Stimulated activated CD8-positive, alpha-beta memory T cell treated with anti-CD3 and anti-CD28 coated beads, Interleukin-15, amount 100 ng/mL, for 4 hours (primary cell): ENCODE measurements around the gene FFAR3.

Experiments
- DNase-seq, 2 donors: peaks; one replicate each; pipeline ENCODE4 v3.0.0-alpha.2; 2020; ENCODE audit warnings: low read depth in 2 of 2

FFAR3 gene, protein sequence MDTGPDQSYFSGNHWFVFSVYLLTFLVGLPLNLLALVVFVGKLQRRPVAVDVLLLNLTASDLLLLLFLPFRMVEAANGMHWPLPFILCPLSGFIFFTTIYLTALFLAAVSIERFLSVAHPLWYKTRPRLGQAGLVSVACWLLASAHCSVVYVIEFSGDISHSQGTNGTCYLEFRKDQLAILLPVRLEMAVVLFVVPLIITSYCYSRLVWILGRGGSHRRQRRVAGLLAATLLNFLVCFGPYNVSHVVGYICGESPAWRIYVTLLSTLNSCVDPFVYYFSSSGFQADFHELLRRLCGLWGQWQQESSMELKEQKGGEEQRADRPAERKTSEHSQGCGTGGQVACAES

DNA sequence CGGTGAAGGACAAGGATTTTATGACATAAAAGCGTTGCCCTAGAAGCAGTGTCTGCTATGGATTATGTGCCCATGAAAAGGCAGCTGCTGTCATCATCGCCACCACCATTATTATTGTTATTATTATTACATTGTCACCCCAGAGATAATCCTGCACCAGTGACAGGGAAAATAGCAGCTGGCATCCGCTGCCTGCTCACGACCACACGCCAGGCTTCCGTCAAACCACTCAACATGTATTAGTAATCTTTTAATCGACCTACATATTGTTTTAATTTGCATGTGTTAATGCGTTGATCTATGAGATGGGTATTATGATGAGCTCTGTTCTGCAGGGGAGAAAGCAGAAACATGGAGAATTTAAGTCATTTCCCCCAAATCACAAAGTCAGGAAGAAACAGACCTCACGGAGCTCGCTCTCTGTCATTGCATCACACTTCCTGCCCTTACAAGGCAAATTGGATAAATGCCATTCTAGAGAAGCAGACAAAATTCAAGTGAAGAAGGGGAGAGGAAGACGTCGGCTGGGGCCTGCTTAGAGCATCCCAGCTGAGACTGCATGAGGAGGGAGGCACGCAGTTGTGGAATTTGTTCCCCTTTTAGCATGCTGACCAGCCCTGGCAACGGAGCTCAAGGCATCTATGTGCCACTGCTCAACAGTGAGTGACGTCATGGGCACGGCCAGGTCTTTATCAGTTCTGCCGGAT is at the start of gene FFAR3:
Gene FFAR3 (plus strand): TSS at position 594 of the 707 bp plus-strand sequence. CDS start 431 bp downstream, outside the sequence.
- DNase-seq: no peak

DNA sequence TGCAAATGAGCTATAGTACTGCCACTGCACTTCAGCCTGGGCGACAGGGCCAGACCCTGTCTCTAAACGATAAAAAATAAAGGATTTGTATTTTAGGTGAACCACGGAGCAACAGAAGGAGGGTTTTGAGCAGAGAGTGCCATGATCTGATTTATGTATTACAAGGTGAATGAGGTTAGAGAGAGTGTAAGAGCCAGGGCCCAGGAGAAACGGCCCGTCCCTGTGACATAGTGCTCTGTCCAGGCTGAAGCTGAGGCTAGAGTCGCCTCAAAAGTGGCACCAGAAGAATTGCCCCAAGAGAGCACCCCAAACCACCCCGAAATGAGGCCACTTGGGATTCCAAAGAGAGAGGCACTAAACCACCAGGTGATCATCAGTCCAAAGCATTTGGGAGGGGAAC is 49.4 kb upstream of the FFAR3 start:
- DNase-seq: no peak

DNA sequence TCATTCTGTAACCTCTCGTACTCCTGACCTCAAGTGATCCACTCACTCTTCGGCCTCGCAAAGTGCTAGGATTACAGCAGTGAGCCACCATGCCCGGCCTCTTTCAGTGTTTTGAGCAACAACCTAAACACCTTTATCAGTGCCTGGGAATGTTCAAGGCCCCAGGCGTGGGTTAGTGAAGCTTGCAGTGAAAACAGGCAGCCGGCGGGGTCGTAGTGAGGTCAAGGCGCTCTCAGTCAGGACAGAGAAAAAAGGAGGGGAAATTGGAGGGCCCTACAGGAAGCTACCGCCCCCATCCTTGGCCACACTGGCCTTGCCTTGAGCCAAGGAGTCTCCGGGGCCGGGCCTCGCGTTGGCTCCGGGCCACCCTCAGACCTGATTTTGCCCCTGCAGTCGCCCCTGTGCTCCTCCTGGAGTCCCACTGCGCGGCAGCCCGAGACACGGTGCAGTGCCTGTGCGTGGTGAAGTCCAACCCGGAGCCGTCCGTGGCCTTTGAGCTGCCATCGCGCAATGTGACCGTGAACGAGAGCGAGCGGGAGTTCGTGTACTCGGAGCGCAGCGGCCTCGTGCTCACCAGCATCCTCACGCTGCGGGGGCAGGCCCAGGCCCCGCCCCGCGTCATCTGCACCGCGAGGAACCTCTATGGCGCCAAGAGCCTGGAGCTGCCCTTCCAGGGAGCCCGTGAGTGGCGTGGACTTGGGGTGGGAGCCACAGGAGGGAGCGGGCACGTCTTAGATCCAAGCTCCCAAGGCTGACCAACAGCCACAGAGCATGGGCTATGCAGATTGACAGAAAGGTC is 48.6 kb upstream of the FFAR3 start:
- DNase-seq: no peak

GRCh38 chr19:35310331-35310730 is 47.9 kb upstream of the FFAR3 start:
- no peak for DNase-seq

DNA sequence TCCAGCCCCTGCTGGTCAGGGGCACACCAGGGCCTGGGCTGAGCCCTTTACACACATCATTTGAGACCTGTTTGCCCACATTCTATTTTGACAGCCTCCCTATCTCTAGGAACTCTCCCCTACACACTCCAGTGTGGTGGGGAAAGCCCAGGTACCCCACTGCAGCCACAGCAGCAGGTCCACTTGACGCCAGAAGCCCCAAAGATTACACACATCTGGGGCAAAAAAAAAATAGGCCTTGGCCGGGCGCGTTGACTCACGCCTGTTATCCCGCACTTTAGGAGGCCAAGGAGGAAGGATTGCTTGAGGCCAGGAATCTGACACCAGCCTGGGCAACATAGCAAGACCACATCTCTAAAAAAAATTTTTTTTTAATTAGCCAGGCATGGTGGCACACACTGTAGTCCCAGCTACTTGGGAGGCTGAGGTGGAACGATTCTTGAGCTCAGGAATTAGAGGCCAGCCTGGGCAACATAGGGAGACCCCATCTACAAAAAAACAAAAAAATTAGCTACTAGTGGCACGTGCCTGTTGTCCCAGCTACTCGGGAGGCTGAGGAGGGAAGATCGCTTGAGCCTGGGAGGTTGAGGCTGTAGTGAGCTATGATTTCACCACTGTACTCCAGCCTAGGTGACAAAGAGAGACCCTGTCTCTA is 47.3 kb upstream of the FFAR3 start:
- no peak for DNase-seq

- no peak for DNase-seq
These were observed 46.2 kb upstream of the FFAR3 start for GRCh38 chr19:35311901-35312665.

GRCh38 chr19:35313587-35313986 is 44.7 kb upstream of the FFAR3 start:
- DNase-seq: no peak

- DNase-seq: no peak
These were observed 44.2 kb upstream of the FFAR3 start for GRCh38 chr19:35314031-35314430.

DNA sequence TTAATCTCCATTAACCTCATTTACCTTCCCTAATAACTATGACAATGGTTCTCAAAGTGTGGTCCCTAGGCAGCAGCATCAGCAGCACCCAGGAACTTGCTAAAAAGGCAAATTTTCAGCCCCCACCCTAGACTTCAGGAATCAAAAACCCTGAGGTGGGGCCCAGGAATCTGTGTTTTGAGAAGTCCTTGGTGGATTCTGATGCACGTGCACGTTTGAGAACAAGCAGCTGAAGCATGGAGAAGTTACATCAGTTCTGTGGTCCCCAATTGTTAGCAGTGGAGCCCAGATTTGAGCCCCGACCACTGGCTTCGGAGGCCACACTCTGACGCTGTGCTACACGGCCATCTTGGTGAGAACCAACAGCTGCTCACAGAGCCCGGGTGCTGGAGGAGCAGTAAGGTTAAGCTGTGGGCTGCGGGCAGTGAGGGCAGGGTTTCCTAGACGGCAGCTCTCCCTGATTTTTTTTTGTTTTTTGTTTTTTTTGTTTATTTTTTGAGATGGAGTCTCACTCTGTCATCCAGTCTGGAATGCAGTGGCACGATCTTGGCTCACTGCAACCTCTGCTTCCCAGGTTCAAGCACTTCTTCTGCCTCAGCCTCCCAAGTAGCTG is 43.3 kb upstream of the FFAR3 start:
- no peak for DNase-seq

DNA sequence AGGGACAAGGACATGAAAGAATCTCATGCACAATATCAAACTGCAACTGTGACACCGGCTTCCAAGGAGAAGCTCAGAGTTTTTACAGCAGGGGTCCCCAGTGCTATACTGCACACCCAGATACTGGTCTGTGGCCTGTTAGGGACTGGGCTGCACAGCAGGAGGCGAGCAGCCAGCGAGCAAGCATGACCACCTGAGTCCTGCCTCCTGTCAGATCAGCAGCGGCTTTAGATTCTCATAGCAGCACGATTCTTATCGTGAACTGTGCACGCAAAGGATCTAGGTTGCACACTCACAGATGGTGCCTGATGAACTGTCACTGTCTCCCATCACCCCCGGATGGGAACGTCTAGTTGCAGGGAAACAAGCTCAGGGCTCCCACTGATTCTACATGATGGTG is 42.4 kb upstream of the FFAR3 start:
- no peak for DNase-seq

DNA sequence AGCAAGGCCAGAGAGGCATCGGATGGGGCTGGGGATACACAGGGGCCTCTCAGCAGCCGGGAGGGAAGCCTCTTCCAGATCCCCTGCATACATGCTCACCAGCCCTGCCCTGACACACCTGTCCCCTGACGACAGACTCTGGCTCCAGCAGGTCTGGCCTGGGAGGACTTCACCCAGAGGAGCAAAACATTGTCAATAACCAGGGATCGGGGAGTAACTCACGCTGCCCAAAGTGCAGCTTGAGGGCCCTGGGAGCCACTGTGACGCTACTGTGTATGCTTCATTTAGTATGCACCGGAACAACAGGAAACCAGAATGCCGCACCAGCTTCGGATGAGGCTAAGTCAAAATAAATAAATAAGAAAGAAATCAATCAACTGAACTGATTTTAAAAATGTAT is 41.7 kb upstream of the FFAR3 start:
- DNase-seq: no peak

DNA sequence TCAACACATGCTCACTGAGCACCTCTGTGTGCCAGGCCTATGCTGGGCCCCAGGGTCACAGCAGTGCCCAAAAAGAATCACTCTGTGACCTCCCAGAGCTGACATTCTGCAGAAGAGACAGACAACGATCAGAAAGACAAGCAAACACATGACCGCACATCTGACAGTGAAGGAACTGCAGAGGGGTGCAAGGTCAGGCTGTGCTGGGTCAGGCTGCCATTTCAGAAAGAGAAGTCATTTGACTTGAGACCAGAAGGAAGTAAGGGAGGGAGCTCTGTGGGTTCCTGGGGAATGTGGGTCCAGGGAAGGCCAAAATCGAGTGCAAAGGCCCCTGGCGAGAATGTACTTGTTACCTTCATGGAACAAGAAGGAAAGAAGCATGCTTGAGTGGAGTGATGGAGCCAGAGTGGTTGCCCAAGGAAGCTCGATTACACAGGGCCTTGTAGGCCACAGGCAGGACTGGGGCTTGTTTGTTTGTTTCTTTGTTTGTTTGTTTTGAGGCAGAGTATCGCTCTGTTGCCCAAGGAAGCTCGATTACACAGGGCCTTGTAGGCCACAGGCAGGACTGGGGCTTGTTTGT is 40.7 kb upstream of the FFAR3 start:
- DNase-seq: no peak

DNA sequence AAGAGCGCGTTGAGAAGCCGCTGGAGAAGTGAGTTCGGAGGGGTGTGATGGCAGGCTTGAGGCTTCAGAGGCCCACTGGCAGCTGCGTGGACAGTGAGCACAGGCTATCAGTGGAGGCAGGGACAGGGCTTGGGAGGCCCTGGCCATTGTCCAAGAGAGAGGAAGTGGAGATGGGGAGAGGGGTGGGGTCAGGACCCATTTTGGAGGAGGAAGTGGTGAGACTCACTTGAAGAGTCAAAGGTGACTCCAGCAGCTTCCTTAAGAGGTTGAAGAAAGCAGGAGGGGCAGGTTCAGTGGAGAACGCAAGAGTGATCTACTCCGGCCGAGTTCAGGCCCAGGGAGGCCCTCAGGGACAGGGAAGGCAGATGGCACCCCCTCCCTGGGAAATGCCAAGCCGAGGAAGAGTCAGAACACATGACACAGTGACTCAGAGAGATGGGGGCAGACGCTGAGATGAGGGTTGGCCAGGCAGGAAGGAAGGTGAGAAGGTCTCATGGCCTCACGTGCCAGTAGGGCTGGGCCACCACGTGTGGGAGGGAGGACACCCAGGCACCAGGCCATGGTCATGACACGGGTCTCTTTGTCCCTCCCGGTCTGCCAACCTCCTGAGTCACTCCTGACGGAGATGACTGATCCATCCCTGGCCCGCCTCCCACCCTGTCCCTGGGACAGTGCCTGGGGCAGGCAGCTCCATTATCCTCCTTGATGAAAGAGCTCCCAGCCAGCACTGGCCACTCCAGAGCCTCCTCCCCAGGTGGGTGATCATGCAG is 39.4 kb upstream of the FFAR3 start:
- DNase-seq: no peak

DNA sequence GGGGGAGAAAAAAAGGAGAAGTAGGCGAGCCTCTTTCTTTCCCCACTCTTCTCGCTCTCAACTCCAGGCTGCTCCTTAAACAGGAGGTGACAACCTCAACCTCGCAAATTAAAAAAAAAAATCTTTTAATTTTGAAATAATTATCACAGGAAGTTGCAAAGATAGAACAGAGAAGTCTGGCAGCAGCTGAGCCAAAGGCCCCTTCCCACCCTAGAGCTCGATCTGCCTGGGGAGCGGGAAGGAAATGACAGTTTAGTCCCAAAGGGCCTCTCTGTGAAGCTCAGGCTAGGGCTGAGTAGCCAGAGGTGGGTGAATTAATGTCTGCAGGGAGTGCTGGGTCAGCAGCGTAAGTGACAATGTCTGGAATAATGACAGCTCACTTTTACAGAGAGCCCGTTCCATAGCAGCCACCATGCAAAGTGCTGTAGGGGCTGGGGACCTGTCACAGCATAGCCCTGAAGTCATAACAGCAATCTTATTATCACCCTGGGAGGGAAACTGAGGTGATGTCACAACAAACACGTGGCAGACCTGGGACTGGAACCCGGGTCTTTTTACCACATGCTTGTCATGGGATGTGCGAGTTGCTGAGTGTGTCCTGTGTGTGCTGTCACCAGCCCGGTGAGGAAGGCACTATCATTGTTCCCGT is 38.1 kb upstream of the FFAR3 start:
- no peak for DNase-seq

GRCh38 chr19:35321291-35321690 is 37.0 kb upstream of the FFAR3 start:
- DNase-seq: no peak

DNA sequence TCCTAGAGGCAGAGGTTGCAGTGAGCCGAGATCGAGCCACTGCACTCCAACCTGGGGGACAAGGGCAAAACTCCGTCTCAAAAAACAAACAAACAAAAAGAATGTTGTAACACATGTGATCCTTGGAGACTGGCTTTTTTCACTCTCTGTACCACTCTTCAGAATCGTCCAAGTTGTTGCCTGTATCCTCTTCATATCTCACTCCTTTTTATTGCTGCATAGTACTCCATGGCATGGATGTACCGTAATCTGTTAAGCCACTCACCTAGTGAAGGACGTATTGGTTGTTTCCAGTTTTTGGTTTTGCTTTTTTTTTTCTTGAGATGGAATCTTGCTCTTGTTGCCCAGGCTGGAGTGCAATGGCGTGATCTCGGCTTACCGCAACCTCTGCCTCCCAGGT is 36.2 kb upstream of the FFAR3 start:
- no peak for DNase-seq

DNA sequence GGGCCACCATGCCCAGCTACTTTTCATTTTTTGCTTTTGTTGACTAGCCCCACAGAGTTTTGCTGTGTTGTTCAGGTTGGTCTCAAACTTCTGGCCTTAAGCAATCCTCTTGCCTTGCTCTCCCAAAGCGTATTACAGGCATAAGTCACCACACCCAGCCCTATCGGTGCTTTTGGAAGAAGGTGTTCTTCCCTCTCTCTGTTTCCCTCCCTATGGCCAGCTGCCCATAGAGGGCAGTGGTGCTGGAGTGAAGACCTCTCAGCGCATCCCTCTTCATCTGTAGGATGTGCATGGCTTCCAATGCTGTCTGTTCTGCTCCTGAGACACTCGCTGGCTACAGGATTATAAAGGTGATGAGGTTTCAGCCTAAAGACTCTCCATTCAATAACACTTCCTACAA is 30.6 kb upstream of the FFAR3 start:
- DNase-seq: no peak

DNA sequence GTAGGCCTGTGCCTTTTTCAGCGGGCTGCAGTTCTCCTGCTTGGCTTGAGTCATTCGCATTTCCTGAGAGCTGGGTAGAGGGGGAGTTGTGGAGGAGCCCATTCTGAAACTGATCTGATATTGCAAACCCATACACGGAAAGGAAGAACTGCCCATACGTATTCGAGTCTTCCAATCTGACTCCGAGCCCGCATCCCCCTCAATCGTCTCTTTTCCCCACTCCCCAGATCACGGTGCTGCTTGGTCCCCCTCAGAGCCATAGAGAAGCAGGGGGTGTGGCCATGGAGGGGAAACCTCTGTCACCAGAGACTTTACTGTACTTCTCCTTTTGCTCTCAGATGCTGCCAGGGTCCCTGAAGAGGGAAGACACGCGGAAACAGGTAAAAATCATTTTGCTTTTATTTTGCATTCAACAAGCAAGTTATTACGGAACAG is 29.4 kb upstream of the FFAR3 start, which contains the start of gene CD22:
Gene CD22 (plus strand): TSS at position 337 of the 435 bp plus-strand sequence. CDS start 2,854 bp downstream, outside the sequence.
- DNase-seq: no peak

DNA sequence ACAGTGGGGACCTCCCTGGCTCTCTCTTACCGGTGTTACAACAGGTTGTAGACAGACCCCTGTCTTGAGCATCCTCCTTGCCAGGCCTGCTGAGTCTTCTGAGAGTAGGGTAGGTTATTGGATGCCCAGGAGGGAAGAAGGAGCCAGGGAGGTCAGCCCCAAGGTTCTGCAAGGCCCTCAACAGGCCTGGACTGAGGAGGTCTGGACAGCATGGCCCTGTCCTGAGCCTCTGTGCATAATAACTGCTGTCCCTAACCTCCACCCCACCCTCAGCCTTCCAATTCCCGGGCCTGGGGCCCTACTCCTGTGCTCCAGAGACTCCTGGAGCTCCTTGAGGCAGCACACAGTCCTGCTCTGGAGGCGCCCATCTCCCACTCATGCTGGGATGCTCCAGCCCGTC is 28.9 kb upstream of the FFAR3 start:
- no peak for DNase-seq
